Measurements from ENCODE around the gene PRDM10.
A peak's percentile ranks its signal among the peaks of the same experiment; 100 is the strongest.

Gene PRDM10

GRCh38 chr11:129947474-129947873, 55.2 kb downstream of the PRDM10 start:
- DNase-seq (ENCODE audit: low spot score in 2 of 2) (no peak), ATAC-seq (replicated peaks; ENCODE audit: extremely low read depth, poor library complexity, severe bottlenecking) (no peak)
- Mint-ChIP-seq H3K27ac (ENCODE audit: low read depth) (no peak overlapping the region), H3K4me1 (no peaks in the 10 kb centered on the region), H3K9me3 (no peaks in the 10 kb centered on the region), H3K36me3 (ENCODE audit: insufficient read depth) (peaks cover 7% of the 10 kb centered on the region), H3K27me3 (no peaks in the 10 kb centered on the region), H3K4me3 (no peak overlapping the region)

DNA sequence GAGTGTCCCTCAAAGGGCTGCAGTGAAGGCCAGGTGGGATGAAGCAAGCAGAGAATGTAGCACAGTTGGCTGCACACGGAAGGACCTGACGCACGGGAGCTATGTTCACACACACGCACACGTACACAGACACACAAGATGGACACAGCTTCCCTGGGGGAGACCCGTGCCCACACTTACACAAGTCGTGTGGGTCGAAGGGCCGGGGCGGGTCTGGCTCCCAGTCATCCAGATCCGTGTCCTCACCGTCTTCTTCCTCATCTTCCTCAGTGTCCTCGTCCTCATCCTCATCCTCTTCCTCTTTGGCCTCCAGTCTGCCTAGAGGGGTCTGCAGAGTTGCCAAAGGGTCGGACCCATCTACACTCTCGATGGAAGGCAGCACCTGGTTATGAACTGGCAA, 55.7 kb downstream of the PRDM10 start:
- no peaks in the 10 kb centered on the region for H3K27me3 Mint-ChIP-seq

GRCh38 chr11:129946256-129946655, 56.4 kb downstream of the PRDM10 start:
- H3K36me3 Mint-ChIP-seq (ENCODE audit: insufficient read depth) = peaks cover 9% of the 10 kb centered on the region
- DNase-seq (ENCODE audit: low spot score in 2 of 2) = no peak
- H3K4me1 Mint-ChIP-seq = no peaks in the 10 kb centered on the region
- H3K4me3 Mint-ChIP-seq = no peak overlapping the region
- H3K27ac Mint-ChIP-seq (ENCODE audit: low read depth) = no peak overlapping the region
- H3K27me3 Mint-ChIP-seq = no peaks in the 10 kb centered on the region
- no peak for ATAC-seq (replicated peaks; ENCODE audit: extremely low read depth, poor library complexity, severe bottlenecking)
- no peaks in the 10 kb centered on the region for H3K9me3 Mint-ChIP-seq

More for the DNA sequence above, 55.7 kb downstream of the PRDM10 start:
- Mint-ChIP-seq H3K4me1 (no peaks in the 10 kb centered on the region), H3K27ac (ENCODE audit: low read depth) (no peak overlapping the region), H3K4me3 (no peak overlapping the region), H3K9me3 (no peaks in the 10 kb centered on the region), H3K36me3 (ENCODE audit: insufficient read depth) (peaks cover 9% of the 10 kb centered on the region)
- DNase-seq (ENCODE audit: low spot score in 2 of 2) = no peak
- no peak for ATAC-seq (replicated peaks; ENCODE audit: extremely low read depth, poor library complexity, severe bottlenecking)

- Mint-ChIP-seq H3K9me3 (no peaks in the 10 kb centered on the region), H3K27me3 (no peaks in the 10 kb centered on the region), H3K36me3 (ENCODE audit: insufficient read depth) (peaks cover 9% of the 10 kb centered on the region), H3K4me3 (no peak overlapping the region), H3K27ac (ENCODE audit: low read depth) (no peak overlapping the region), H3K4me1 (no peaks in the 10 kb centered on the region)
- ATAC-seq (replicated peaks; ENCODE audit: extremely low read depth, poor library complexity, severe bottlenecking) = no peak
- DNase-seq (ENCODE audit: low spot score in 2 of 2) = no peak
Observed at GRCh38 chr11:129945373-129945772, 57.3 kb downstream of the PRDM10 start.

DNA sequence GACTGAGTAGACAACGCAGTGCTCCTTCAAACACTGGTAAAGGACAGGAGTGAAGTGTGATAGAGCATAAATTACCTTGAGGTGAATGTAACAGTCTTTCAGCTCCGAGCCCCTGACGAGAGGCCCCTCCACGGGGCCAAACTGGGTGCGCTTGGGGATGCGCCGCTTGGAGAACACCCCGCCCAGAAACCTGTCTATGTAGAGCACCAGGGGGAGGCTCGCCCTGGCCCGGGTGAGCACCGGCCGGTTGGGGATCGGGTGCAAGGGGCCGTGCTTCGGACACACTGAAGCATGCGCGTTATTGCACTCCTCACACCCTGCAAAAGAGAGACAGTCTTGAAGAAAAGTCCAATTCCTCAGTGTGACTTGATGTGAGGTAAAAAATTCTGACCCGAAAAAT, 57.9 kb downstream of the PRDM10 start:
- no peak for ATAC-seq (replicated peaks; ENCODE audit: extremely low read depth, poor library complexity, severe bottlenecking)
- Mint-ChIP-seq H3K4me1 (no peaks in the 10 kb centered on the region), H3K4me3 (no peak overlapping the region), H3K36me3 (ENCODE audit: insufficient read depth) (peaks cover 9% of the 10 kb centered on the region), H3K27me3 (no peaks in the 10 kb centered on the region), H3K27ac (ENCODE audit: low read depth) (no peak overlapping the region), H3K9me3 (no peaks in the 10 kb centered on the region)
- no peak for DNase-seq (ENCODE audit: low spot score in 2 of 2)

GRCh38 chr11:129943036-129943435, 59.6 kb downstream of the PRDM10 start:
- no peak for DNase-seq (ENCODE audit: low spot score in 2 of 2)
- Mint-ChIP-seq H3K4me1 (no peaks in the 10 kb centered on the region), H3K9me3 (no peaks in the 10 kb centered on the region), H3K27ac (ENCODE audit: low read depth) (no peak overlapping the region), H3K27me3 (no peaks in the 10 kb centered on the region), H3K36me3 (ENCODE audit: insufficient read depth) (peaks cover 11% of the 10 kb centered on the region), H3K4me3 (no peak overlapping the region)
- no peak for ATAC-seq (replicated peaks; ENCODE audit: extremely low read depth, poor library complexity, severe bottlenecking)

DNA sequence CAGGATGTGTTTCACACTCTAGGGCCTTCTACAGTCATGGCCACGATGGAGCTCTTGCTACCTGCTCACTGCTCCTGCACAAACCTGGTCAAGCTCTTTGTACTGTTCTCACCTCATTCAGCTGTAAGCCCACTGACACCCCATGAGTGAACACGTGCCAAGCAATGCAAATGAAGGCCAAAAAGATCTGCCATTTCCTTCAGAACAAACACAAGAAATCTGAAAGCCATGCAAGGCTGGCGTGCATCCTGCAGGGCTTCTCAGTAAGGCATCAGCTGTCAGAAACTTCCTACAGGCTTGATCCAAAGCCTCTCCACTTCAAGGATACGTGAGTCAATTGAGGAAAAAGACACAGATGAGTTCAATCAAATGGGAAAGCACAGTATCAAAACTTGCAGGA, 63.1 kb downstream of the PRDM10 start:
- Mint-ChIP-seq H3K27me3 (no peaks in the 10 kb centered on the region), H3K4me3 (no peak overlapping the region), H3K27ac (ENCODE audit: low read depth) (no peak overlapping the region), H3K9me3 (no peaks in the 10 kb centered on the region), H3K36me3 (ENCODE audit: insufficient read depth) (peaks cover 13% of the 10 kb centered on the region), H3K4me1 (no peaks in the 10 kb centered on the region)
- no peak for ATAC-seq (replicated peaks; ENCODE audit: extremely low read depth, poor library complexity, severe bottlenecking)
- DNase-seq (ENCODE audit: low spot score in 2 of 2) = no peak

GRCh38 chr11:129938764-129939163, 63.9 kb downstream of the PRDM10 start:
- peak overlapping the region; percentile 3 for H3K27ac Mint-ChIP-seq (ENCODE audit: low read depth)
- no peaks in the 10 kb centered on the region for H3K9me3 Mint-ChIP-seq
- H3K4me1 Mint-ChIP-seq = no peaks in the 10 kb centered on the region
- H3K27me3 Mint-ChIP-seq = no peaks in the 10 kb centered on the region
- H3K36me3 Mint-ChIP-seq (ENCODE audit: insufficient read depth) = peaks cover 14% of the 10 kb centered on the region
- DNase-seq (ENCODE audit: low spot score in 2 of 2) = no peak
- H3K4me3 Mint-ChIP-seq = no peak overlapping the region
- ATAC-seq (replicated peaks; ENCODE audit: extremely low read depth, poor library complexity, severe bottlenecking) = no peak

DNA sequence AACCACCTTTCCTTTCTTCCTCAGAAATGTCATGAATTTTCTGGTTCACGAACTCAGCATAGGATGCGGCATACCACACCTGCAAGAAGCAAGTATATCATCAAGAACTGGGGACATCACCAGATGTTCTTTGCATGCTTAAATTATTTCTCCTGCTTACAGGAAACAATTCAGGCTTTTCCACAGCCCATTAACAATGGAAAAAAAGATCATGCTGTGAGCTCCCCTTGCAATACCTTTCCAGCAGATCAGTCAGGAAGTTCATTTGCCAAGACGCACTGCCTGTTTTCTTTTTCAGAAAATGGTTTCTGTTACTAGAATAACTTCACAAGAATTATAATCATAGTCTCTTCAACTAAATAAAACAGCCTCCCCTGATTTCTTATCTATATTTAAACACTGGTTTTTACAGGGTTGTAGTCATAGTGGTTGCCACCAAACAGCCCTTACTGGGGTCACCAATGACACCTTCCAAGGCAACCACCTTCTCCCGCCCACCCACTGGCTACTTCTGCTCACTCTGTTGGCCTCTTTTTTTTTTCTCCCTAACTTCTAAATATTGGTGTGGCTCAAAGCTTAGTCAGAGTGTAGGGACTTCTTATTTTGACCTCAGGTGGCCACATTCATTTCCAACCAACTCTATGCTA, 64.9 kb downstream of the PRDM10 start:
- Mint-ChIP-seq H3K4me1 (no peaks in the 10 kb centered on the region), H3K27ac (ENCODE audit: low read depth) (no peak overlapping the region), H3K4me3 (no peak overlapping the region), H3K27me3 (no peaks in the 10 kb centered on the region), H3K36me3 (ENCODE audit: insufficient read depth) (peaks cover 16% of the 10 kb centered on the region), H3K9me3 (no peaks in the 10 kb centered on the region)
- DNase-seq (ENCODE audit: low spot score in 2 of 2) = no peak
- no peak for ATAC-seq (replicated peaks; ENCODE audit: extremely low read depth, poor library complexity, severe bottlenecking)

- Mint-ChIP-seq H3K4me3 (no peak overlapping the region), H3K27ac (ENCODE audit: low read depth) (no peak overlapping the region), H3K9me3 (no peaks in the 10 kb centered on the region), H3K4me1 (no peaks in the 10 kb centered on the region), H3K36me3 (ENCODE audit: insufficient read depth) (peaks cover 22% of the 10 kb centered on the region), H3K27me3 (no peaks in the 10 kb centered on the region)
- DNase-seq (ENCODE audit: low spot score in 2 of 2) = no peak
- no peak for ATAC-seq (replicated peaks; ENCODE audit: extremely low read depth, poor library complexity, severe bottlenecking)
Observed at GRCh38 chr11:129935723-129936122, 66.9 kb downstream of the PRDM10 start.

DNA sequence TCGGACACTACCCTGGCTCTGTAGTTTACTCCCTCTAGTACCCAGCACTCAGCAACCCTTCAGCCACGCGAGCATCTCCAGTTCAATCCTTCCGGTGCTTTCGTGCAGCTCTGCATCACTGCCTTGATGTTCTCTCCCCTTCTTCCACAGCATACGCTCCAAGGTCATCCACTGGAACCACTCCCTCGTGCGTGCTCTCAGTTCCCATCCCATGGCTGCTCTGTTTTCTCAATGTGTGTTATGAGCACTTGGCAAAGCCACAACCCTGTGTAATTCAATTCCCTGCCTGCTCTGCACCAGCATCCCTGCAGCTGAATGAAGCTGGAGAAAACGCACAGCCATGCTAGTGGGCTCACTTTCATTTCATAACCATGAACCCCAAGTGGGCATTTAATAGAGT, 68.7 kb downstream of the PRDM10 start:
- Mint-ChIP-seq H3K4me1 (no peaks in the 10 kb centered on the region), H3K27ac (ENCODE audit: low read depth) (no peak overlapping the region), H3K9me3 (no peaks in the 10 kb centered on the region), H3K4me3 (no peak overlapping the region), H3K36me3 (ENCODE audit: insufficient read depth) (peaks cover 26% of the 10 kb centered on the region), H3K27me3 (no peaks in the 10 kb centered on the region)
- ATAC-seq (replicated peaks; ENCODE audit: extremely low read depth, poor library complexity, severe bottlenecking) (no peak), DNase-seq (ENCODE audit: low spot score in 2 of 2) (no peak)

DNA sequence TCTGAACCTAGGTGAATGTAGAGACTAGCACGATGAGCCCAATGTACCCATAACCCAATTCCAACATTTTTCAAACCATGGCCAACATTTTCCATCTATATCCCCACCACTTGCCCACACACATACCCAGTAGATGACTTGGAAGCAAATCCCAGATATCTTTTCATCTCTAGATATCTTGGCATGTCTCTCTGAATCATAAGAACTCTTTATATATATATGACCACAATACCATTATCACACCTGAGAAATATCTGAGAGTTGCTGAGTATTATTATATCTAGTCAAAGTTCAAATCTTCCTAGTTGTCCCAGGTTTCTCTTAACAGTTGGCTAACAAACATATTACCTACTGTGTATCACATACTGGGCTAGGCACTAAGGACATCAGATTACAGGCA, 69.4 kb downstream of the PRDM10 start:
- Mint-ChIP-seq H3K4me1 (no peaks in the 10 kb centered on the region), H3K9me3 (no peaks in the 10 kb centered on the region), H3K4me3 (no peak overlapping the region), H3K36me3 (ENCODE audit: insufficient read depth) (peaks cover 26% of the 10 kb centered on the region), H3K27me3 (no peaks in the 10 kb centered on the region), H3K27ac (ENCODE audit: low read depth) (no peak overlapping the region)
- no peak for DNase-seq (ENCODE audit: low spot score in 2 of 2)
- ATAC-seq (replicated peaks; ENCODE audit: extremely low read depth, poor library complexity, severe bottlenecking) = no peak

GRCh38 chr11:129932381-129933067, 70.1 kb downstream of the PRDM10 start:
- no peaks in the 10 kb centered on the region for H3K9me3 Mint-ChIP-seq
- no peak overlapping the region for H3K27ac Mint-ChIP-seq (ENCODE audit: low read depth)
- peaks cover 24% of the 10 kb centered on the region for H3K36me3 Mint-ChIP-seq (ENCODE audit: insufficient read depth)
- H3K4me3 Mint-ChIP-seq = no peak overlapping the region
- no peak for DNase-seq (ENCODE audit: low spot score in 2 of 2)
- no peak for ATAC-seq (replicated peaks; ENCODE audit: extremely low read depth, poor library complexity, severe bottlenecking)
- no peaks in the 10 kb centered on the region for H3K27me3 Mint-ChIP-seq
- no peaks in the 10 kb centered on the region for H3K4me1 Mint-ChIP-seq
